HepG2 (cell line): ENCODE results near the gene CARD8. TPM values are rescaled to one million over a fixed set of nuclear protein-coding genes. Genes with fewer than 3 reads are reported as not detected.

Source experiments
- ATAC-seq: fragments of 200-7000 bp; cut with Tn5 transposase; 3 replicates; pipeline ENCODE4 v1.9.1; 2020; ENCODE audit warnings: mild to moderate bottlenecking, moderate library complexity
- BruUV-seq: library from RNA; stranded (reverse); fragments of 400-500 nt; replicated peaks from 2 replicates; lab custom pipeline; 2021; lab: Mats Ljungman, UMichigan
- CTCF ChIA-PET: fragments of 300-600 bp; formaldehyde crosslinking; extraction: SDS; loops from one replicate; lab custom pipeline; 2021; ENCODE audit warnings: low total read pairs, inconsistent platforms, low intra/inter-chr PET ratio; lab: Yijun Ruan, JAX
- POLR2A ChIA-PET: fragments of 350-600 bp; sonication (Branson Sonifier 250); formaldehyde crosslinking; loops from one replicate; lab custom pipeline; 2020; ENCODE audit warnings: antibody characterized with exemption, inconsistent platforms; lab: Yijun Ruan, JAX
- DNase-seq: peaks from one replicate; pipeline ENCODE4 v3.0.0-alpha.2; 2015; ENCODE audit warnings: low spot score
- FAIRE-seq: peaks from 3 replicates; lab custom pipeline; 2011; peaks lifted over from hg19 to GRCh38; lab: Jason Lieb, UNC
- H2AFZ ChIP-seq: one replicate; pipeline ENCODE4 v1.6.1; 2011; ENCODE audit warnings: low read length, inconsistent platforms
- H3K27ac ChIP-seq: fragments of 300-600 bp; 3 replicates; pipeline ENCODE4 v1.8.0; 2011; ENCODE audit warnings: mixed run types, mild to moderate bottlenecking, mixed read lengths, low read length, inconsistent platforms; ENCODE audit not compliant: insufficient read depth; ENCODE audit errors: extremely low read length
- H3K27me3 ChIP-seq, 2 experiments: fragments of 200-600 bp in 1 of 2; 2 replicates in 1 of 2; 3 replicates in 1 of 2; pipeline versions ENCODE4 v1.6.0 to v1.8.0; 2011; ENCODE audit warnings: low read length in 2 of 2, mild to moderate bottlenecking in 2 of 2, moderate library complexity in 2 of 2, inconsistent platforms in 1 of 2; ENCODE audit not compliant: insufficient read depth in 2 of 2, control insufficient read depth in 1 of 2
- H3K36me3 ChIP-seq, 2 experiments: fragments of 200-600 bp in 1 of 2; replicated peaks in 1 of 2; 2 replicates in 1 of 2; 3 replicates in 1 of 2; pipeline versions ENCODE4 v1.5.1 to v1.8.0; 2011; ENCODE audit warnings: low read length in 2 of 2, inconsistent platforms in 1 of 2; ENCODE audit not compliant: insufficient read depth in 2 of 2, control insufficient read depth in 1 of 2
- H3K4me1 ChIP-seq: 2 replicates; pipeline ENCODE4 v1.5.1; 2012; ENCODE audit warnings: low read length, inconsistent platforms; ENCODE audit not compliant: insufficient read depth
- H3K4me2 ChIP-seq: 2 replicates; pipeline ENCODE4 v1.6.0; 2011; ENCODE audit warnings: low read depth, low read length, inconsistent platforms
- H3K4me3 ChIP-seq, 3 experiments: fragments of 200-600 bp in 1 of 3; sonication (generic), shearing (Covaris generic) in 1 of 3; replicated peaks in 1 of 3; 2 replicates each; pipeline ENCODE4 v1.5.1; 2011 to 2016; ENCODE audit warnings: low read length in 3 of 3, inconsistent platforms in 2 of 3, low read depth in 2 of 3, mild to moderate bottlenecking in 2 of 3, control low read depth in 1 of 3, mixed read lengths in 1 of 3; ENCODE audit not compliant: insufficient read depth in 1 of 3
- H3K79me2 ChIP-seq: one replicate; pipeline ENCODE4 v1.6.1; 2011; ENCODE audit warnings: low read length, inconsistent platforms; ENCODE audit not compliant: insufficient read depth
- H3K9ac ChIP-seq: 2 replicates; pipeline ENCODE4 v1.6.0; 2011; ENCODE audit warnings: mild to moderate bottlenecking, low read depth, low read length, inconsistent platforms; ENCODE audit not compliant: insufficient read depth
- H3K9me3 ChIP-seq: 2 replicates; pipeline ENCODE4 v1.5.1; 2012; ENCODE audit warnings: mild to moderate bottlenecking, low read length
- H4K20me1 ChIP-seq: 2 replicates; pipeline ENCODE4 v1.6.0; 2011; ENCODE audit warnings: inconsistent platforms, mild to moderate bottlenecking, low read length, moderate library complexity; ENCODE audit not compliant: insufficient read depth
- MIER2 ChIP-seq: IDR thresholded peaks from 2 replicates; pipeline ENCODE4 v1.6.1; 2016; ENCODE audit warnings: missing biosample characterization, missing genetic modification reagents
- U2AF2 ChIP-seq: fragments of 200-400 bp; formaldehyde crosslinking; IDR thresholded peaks from 2 replicates; pipeline ENCODE4 v1.6.1; 2017; ENCODE audit warnings: low read depth, mild to moderate bottlenecking, low read length
- ZNF296 ChIP-seq: sonication (generic); formaldehyde crosslinking; conservative IDR thresholded peaks from 2 replicates; pipeline ENCODE4 v1.5.0; 2020; ENCODE audit warnings: mild to moderate bottlenecking, missing genetic modification reagents
- WGBS: methylation state at CpG from one replicate; pipeline ENCODE4 v1.1.6; 2017; ENCODE audit warnings: low lambda C conversion rate; 5-methylcytosine and 5-hydroxymethylcytosine counted together
- in situ Hi-C: cut with HindIII; loops from 2 replicates; pipeline ENCODE4 v1.10.0; 2017; ENCODE audit warnings: low pct_unique_long_range_greater_than_20kb; ENCODE audit not compliant: extremely low pct_ligation_motif_present
- intact Hi-C: fragments of 100-400 bp; cut with micrococcal nuclease; formaldehyde crosslinking; loops from one replicate; pipeline ENCODE4 v1.10.0; 2022; ENCODE audit not compliant: unreplicated experiment
- polyA plus RNA-seq, 8 experiments: library from polyadenylated mRNA; depleted of rRNA in 3 of 8; stranded (reverse) in 7 of 8; unstranded in 1 of 8; fragments of >200 nt; fragmentation: Illumina TruSeq in 4 of 8; extraction: Trizol in 4 of 8; gene quantifications; 2 replicates each; pipeline versions ENCODE4 v1.2.1 to v1.2.3, GENCODE V29; 2011 to 2016; ENCODE audit warnings: low read depth in 4 of 8, missing spikeins in 1 of 8, mixed read lengths in 1 of 8; ENCODE audit not compliant: insufficient read depth in 1 of 8
- total RNA-seq, 5 experiments: library from RNA; depleted of rRNA; stranded (reverse); fragments of >200 nt; fragmentation: Illumina TruSeq; extraction: Trizol; gene quantifications; 2 replicates each; pipeline ENCODE4 v1.2.3, GENCODE V29; 2016; ENCODE audit warnings: low read depth in 1 of 5
- TF ChIP-seq, protein P1 (sequence below), 2 experiments: sonication (generic) in 1 of 2; formaldehyde crosslinking in 1 of 2; IDR thresholded peaks; 2 replicates each; pipeline versions ENCODE4 v1.5.1 to v1.6.1; 2011 to 2020; ENCODE audit warnings: borderline replicate concordance in 1 of 2, low read depth in 1 of 2, low read length in 1 of 2, mild to moderate bottlenecking in 1 of 2, missing genetic modification reagents in 1 of 2, moderate library complexity in 1 of 2
- TF ChIP-seq, protein P2 (sequence below): sonication (generic); formaldehyde crosslinking; IDR thresholded peaks from 2 replicates; pipeline ENCODE4 v1.4.0; 2020; ENCODE audit warnings: low read depth, missing genetic modification reagents
- TF ChIP-seq, protein P3 (sequence below): sonication (generic); formaldehyde crosslinking; IDR thresholded peaks from 2 replicates; pipeline ENCODE4 v1.5.1; 2020; ENCODE audit warnings: mild to moderate bottlenecking, moderate library complexity, missing genetic modification reagents

CARD8 gene
- total and polyA plus RNA-seq, 2 of the 13 experiments (the other 11 are each of a cell fraction or from before 2014, with no cell fraction given), result 15.0 to 19.2 TPM

DNA sequence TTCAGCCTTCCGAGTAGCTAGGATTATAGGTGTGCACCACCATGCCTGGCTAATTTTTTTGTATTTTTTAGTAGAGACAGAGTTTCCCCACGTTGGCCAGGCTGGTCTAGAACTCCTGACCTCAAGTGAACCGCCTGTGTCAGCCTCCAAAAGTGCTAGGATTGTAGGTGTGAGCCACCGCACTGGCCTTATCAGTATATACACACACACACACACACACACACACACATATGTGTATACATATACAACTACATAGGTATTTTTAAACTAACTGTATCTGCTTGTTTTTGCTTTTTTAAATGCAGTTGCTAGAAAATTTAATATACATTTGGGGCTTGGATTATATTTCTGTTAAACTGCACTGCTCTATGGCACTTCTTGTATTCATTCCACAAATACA is 3.1 kb downstream of the CARD8 start:
- Histone ChIP-seq H2AFZ (no peak overlapping the region), H3K4me2 (no peak overlapping the region), H3K36me3 (peaks cover 2 to 8% of the 10 kb centered on the region in 2 experiments; a peak in 3 of 5 replicates), H3K79me2 (peaks cover 8% of the 10 kb centered on the region), H3K4me1 (peaks cover 26% of the 10 kb centered on the region), H3K4me3 (no peak overlapping the region), H4K20me1 (no peaks in the 10 kb centered on the region), H3K27ac (no peak overlapping the region), H3K27me3 (no peaks in the 10 kb centered on the region), H3K9me3 (no peaks in the 10 kb centered on the region)
- DNase-seq, result no peak
- no peak for FAIRE-seq
- intact Hi-C loops, result no loop called here
- ChIA-PET POLR2A (no interaction called here), CTCF (no interaction called here)
- in situ Hi-C loops, result loop anchor here (25.0 kb wide), 1 partner anchor 290 kb away; no protein-coding TSS in a partner anchor
- ATAC-seq, result no peak
- 95% methylated on average over 4 of the region's 4 CpGs for WGBS
- TF ChIP-seq, protein P1, sequence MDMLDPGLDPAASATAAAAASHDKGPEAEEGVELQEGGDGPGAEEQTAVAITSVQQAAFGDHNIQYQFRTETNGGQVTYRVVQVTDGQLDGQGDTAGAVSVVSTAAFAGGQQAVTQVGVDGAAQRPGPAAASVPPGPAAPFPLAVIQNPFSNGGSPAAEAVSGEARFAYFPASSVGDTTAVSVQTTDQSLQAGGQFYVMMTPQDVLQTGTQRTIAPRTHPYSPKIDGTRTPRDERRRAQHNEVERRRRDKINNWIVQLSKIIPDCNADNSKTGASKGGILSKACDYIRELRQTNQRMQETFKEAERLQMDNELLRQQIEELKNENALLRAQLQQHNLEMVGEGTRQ (IDR thresholded peaks at IDR 0.05; ENCODE audit: low read depth, low read length), result no peak
- TF ChIP-seq, protein P1 (CRISPR knock-in tag; IDR thresholded peaks at IDR 0.05; ENCODE audit: borderline replicate concordance), result no peak
- TF ChIP-seq U2AF2 (no peak), ZNF296 (CRISPR knock-in tag) (no peak), MIER2 (CRISPR knock-in tag) (no peak)
- TF ChIP-seq, protein P2, sequence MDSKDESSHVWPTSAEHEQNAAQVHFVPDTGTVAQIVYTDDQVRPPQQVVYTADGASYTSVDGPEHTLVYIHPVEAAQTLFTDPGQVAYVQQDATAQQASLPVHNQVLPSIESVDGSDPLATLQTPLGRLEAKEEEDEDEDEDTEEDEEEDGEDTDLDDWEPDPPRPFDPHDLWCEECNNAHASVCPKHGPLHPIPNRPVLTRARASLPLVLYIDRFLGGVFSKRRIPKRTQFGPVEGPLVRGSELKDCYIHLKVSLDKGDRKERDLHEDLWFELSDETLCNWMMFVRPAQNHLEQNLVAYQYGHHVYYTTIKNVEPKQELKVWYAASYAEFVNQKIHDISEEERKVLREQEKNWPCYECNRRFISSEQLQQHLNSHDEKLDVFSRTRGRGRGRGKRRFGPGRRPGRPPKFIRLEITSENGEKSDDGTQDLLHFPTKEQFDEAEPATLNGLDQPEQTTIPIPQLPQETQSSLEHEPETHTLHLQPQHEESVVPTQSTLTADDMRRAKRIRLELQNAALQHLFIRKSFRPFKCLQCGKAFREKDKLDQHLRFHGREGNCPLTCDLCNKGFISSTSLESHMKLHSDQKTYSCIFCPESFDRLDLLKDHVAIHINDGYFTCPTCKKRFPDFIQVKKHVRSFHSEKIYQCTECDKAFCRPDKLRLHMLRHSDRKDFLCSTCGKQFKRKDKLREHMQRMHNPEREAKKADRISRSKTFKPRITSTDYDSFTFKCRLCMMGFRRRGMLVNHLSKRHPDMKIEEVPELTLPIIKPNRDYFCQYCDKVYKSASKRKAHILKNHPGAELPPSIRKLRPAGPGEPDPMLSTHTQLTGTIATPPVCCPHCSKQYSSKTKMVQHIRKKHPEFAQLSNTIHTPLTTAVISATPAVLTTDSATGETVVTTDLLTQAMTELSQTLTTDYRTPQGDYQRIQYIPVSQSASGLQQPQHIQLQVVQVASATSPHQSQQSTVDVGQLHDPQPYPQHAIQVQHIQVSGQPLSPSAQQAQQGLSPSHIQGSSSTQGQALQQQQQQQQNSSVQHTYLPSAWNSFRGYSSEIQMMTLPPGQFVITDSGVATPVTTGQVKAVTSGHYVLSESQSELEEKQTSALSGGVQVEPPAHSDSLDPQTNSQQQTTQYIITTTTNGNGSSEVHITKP (CRISPR knock-in tag), result no peak
- TF ChIP-seq, protein P3, sequence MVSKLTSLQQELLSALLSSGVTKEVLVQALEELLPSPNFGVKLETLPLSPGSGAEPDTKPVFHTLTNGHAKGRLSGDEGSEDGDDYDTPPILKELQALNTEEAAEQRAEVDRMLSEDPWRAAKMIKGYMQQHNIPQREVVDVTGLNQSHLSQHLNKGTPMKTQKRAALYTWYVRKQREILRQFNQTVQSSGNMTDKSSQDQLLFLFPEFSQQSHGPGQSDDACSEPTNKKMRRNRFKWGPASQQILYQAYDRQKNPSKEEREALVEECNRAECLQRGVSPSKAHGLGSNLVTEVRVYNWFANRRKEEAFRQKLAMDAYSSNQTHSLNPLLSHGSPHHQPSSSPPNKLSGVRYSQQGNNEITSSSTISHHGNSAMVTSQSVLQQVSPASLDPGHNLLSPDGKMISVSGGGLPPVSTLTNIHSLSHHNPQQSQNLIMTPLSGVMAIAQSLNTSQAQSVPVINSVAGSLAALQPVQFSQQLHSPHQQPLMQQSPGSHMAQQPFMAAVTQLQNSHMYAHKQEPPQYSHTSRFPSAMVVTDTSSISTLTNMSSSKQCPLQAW, result no peak
- TF ChIP-seq, all 625 proteins: peak for 0
- BruUV-seq, result no TSS peak
- H3K9ac ChIP-seq, result no peak overlapping the region
